ENCODE measurements around the gene VRTN. TPM values are rescaled to one million over a fixed set of nuclear protein-coding genes. Genes with fewer than 3 reads are reported as not detected.
"Not testable (repeated sequence)": the region's sequence is repeated elsewhere in the genome, so short reads cannot be mapped to it uniquely, and the experiment has no call there.

The VRTN gene
- total RNA-seq, 8 experiments from 2014 or later, result 0.05 to 0.43 (median 0.24) TPM; not detected in 2

DNA sequence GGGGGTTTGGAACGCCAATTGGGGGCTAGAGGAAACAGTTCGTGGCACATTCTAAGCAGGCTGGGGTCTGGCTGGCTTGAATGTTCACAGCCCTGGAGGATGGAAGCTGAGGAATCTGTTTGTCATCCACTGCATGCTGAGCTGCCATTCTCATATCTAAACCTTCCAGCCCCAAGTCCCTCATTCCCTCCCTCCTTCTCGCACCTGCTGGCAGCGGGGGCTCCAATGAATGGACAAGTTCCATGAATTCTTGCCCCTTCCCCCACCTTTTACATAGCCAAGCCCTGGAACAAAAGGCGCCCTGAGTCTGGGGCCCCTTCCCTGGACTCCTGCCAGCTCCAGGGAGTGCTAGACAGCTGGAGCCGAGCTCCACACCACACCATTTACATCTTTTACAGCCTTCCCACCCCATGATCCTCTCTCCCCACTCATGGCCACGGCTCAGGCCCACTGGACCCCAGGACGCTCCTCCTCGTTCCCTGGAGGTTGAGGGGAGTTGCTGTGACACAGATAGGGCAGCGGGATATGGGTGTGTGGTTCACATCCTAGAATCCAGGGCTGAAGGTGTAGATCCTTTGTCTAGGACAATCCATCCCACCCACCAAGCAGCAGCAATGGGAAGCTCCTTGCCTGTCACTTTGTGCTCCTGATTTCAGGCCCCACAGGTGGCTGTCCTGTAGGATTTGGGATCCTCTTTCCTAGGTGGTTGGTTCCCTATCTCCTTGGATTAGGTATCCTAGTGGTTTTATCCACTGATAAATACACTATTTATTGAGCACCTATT, 21.7 kb upstream of the VRTN start:
- 0 to 67% (median 20%) methylated on average over 1 to 3 of the region's 10 CpGs; no CpG with 5 or more reads in 3 of the 10 experiments for WGBS, 10 experiments
- no peak overlapping the region for H3K4me3 ChIP-seq
- H3K4me1 ChIP-seq (replicated peaks in 1 of 2), result peaks cover 11 to 14% of the 10 kb centered on the region in 2 donors
- in situ Hi-C loops (cut with MboI; ENCODE audit: low pct_unique_long_range_greater_than_20kb in 2 of 9, low sequenced_read_pairs in 9 of 9, unreplicated experiment in 9 of 9), result no loop called here
- H3K27ac ChIP-seq, result peak overlapping the region; percentile 81 to 84
- peak; percentile 69 to 97 (median 94) for ATAC-seq (replicated peaks in 6 of 8)

DNA sequence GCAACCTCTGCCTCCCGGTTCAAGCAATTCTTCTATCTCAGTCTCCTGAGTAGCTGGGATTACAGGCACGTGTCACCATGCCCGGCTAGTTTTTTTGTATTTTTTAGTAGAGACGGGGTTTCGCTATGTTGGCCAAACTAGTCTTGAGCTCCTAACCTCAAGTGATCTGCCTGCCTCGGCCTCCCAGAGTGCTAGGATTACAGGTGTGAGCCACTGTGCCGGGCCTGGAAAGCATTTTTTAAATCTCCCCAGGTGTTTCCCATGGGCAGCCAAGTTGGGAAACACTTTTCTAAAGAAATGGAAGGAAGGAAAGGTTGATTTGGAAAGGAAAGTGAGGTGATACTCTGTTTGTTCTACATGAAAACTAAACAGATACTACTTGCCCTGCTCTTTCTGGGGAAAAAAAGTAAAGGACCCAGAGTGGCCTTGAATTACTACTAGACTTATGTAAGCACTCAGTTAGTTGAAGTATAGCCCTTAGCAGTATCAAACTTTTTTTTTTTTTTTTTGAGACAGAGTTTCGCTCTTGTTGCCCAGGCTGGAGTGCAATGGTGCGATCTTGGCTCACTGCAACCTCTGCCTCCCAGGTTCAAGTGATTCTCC, 18.2 kb upstream of the VRTN start:
- ATAC-seq (replicated peaks in 6 of 8); H3K4me3 ChIP-seq; H3K27ac ChIP-seq; in situ Hi-C loops (cut with MboI; ENCODE audit: low pct_unique_long_range_greater_than_20kb in 2 of 9, low sequenced_read_pairs in 9 of 9, unreplicated experiment in 9 of 9): not testable (repeated sequence)
- 38 to 100% (median 85%) methylated on average over 1 to 6 of the region's 9 CpGs; no CpG with 5 or more reads in 2 of the 10 experiments for WGBS, 10 experiments
- H3K4me1 ChIP-seq (replicated peaks in 1 of 2), result peaks cover 11 to 14% of the 10 kb centered on the region in 2 donors

DNA sequence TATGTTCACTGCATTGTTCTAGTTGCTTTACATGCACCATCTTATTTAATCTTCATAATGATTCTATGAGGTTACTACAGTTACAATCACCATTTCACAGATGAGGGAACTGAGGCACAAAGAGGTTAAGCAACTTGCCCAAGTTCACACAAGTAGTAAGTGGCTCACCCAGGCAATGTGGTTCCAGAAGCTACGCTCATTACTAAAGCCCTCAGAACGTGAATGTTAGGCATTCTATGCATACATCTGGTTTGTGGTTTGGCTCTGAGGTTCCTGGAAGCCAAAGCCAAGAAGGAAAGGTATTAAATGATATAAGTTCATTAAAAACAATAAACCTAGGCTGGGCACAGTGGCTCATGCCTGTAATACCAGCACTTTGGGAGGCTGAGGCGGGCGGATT, 14.4 kb upstream of the VRTN start:
- in situ Hi-C loops (cut with MboI; ENCODE audit: low pct_unique_long_range_greater_than_20kb in 2 of 9, low sequenced_read_pairs in 9 of 9, unreplicated experiment in 9 of 9), result no loop called here
- 89 to 100% (median 93%) methylated on average over 1 to 4 of the region's 4 CpGs; no CpG with 5 or more reads in 5 of the 10 experiments for WGBS, 10 experiments
- Histone ChIP-seq H3K4me1 (replicated peaks in 1 of 2) (no peaks in the 10 kb centered on the region), H3K4me3 (no peak overlapping the region), H3K27ac (no peak overlapping the region)
- ATAC-seq (replicated peaks in 6 of 8), result peak in 3 of 8 experiments; percentile 46 to 62 (median 54)

DNA sequence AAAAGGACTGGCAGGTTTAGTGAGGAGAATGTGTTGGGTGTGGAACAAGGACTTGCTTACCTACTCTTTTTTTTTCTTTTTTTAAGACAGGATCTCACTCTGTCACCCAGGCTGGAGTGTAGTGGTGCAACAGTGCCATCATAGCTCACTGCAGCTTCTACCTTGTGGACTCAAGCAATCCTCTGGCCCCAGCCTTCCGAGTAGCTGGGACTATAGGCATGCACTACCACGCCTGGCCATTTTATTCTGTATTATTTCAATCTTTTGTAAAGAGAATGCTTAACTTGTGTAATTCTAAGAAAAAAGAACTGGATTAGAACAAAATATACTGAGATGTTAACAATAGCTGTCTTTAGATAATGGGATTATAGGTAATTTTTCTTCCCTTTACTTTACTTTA, 1.9 kb upstream of the VRTN start:
- 0 to 93% (median 67%) methylated on average over 1 to 2 of the region's 2 CpGs; no CpG with 5 or more reads in 5 of the 10 experiments for WGBS, 10 experiments
- H3K4me1 ChIP-seq (replicated peaks in 1 of 2), result peaks cover 0 to 9% of the 10 kb centered on the region in 2 donors
- in situ Hi-C loops (cut with MboI; ENCODE audit: low pct_unique_long_range_greater_than_20kb in 2 of 9, low sequenced_read_pairs in 9 of 9, unreplicated experiment in 9 of 9), result no loop called here
- H3K4me3 ChIP-seq, result no peak overlapping the region
- no peak overlapping the region for H3K27ac ChIP-seq
- ATAC-seq (replicated peaks in 6 of 8), result no peak

DNA sequence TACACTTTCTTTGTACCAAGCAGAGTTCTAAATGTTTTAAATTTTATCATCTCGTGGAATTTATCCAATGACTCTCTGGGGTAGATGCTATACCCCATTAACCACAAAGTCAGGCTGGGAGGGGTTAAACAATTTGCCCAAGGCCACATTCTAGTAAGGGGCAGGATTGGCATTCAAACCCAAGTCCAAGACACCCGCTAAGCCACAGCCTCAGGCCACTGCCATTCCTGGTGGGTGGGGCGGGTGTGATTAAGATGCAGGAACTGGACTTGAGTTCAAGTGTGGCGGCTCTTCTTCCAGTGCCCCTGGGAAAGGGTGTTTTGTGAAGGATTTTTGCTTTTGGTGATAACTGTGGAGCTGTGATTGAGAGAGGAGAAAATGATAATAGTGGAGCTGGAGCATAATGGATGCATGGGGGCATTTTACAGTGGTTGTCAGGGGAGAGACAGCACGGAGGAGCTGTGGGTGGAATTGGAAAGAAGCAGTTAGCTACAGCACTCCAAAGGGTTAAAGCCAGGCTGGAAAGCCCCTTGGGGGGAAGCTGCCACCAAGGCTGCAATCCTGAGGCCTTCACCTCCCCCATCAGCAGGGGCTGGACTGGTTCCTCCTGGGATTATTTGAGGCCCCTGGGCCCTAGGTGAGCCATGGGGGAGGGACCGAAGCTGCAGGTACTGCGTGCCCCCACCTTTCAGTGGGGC, 1.0 kb upstream of the VRTN start:
- peak in 2 of 8 experiments; percentile 51 to 58 for ATAC-seq (replicated peaks in 6 of 8)
- in situ Hi-C loops (cut with MboI; ENCODE audit: low pct_unique_long_range_greater_than_20kb in 2 of 9, low sequenced_read_pairs in 9 of 9, unreplicated experiment in 9 of 9), result no loop called here
- Histone ChIP-seq H3K27ac (no peak overlapping the region), H3K4me1 (replicated peaks in 1 of 2) (peaks cover 0 to 9% of the 10 kb centered on the region in 2 donors), H3K4me3 (no peak overlapping the region)
- WGBS, 10 experiments, result 17 to 94% (median 48%) methylated on average over 1 to 5 of the region's 7 CpGs

DNA sequence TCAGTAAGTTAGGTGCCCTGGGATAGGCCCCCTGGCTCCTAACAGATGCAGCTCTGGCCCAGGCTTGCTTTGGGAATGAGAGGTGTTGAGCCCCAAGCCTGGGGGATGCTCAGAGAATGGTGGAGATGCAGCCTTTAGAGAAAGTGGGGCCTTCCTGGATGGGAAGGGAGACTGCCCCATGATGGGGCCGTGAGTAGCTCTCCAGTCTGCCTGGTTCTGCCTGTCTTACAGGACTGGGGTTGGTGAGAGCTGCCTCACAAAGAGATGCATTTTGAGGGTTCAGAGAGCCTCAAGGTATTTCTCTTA, 523 bp upstream of the VRTN start:
- no peak overlapping the region for H3K27ac ChIP-seq
- 20% methylated on average over 1 of the region's 1 CpG; no CpG with 5 or more reads in 9 of the 10 experiments for WGBS, 10 experiments

DNA sequence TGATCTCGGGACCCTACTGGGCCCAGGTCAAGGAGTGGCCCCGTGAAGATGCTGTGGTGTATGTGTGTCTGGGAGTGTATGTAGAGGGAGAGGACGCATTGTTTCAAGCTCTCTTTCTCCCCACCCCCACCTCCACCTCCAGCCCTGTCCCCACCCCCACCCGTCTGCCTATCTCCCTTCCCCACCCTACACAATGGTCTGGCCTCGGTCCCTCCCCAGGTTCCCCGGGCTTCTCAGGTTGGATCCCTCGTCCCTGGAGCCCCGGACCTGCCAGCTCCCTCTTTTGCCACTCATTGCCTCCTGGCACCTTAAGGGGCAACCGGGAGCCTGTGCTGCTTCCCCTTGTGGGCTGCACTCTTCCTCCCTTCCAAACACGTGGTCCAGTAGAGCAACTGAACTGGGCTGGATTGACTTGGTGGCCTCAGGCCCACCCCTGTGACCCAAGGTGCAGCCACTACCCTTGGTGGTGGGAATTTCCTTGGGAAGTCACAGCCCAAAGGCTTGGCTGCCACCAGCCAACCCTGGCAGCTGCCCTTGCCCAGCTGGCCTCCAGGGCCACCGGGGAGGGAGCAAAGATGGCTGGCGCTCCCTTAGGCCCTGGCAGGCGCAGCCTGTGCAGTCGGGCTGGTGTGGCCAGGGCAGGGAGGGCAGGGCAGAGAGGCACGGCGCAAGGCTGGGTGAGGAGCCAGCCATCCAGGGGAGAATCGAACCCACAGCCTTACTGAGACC, 628 bp downstream of the VRTN start:
- Histone ChIP-seq H3K4me1 (replicated peaks in 1 of 2) (peaks cover 0 to 9% of the 10 kb centered on the region in 2 donors), H3K4me3 (no peak overlapping the region), H3K27ac (no peak overlapping the region)
- in situ Hi-C loops (cut with MboI; ENCODE audit: low pct_unique_long_range_greater_than_20kb in 2 of 9, low sequenced_read_pairs in 9 of 9, unreplicated experiment in 9 of 9), result no loop called here
- 23 to 48% methylated on average over 2 to 4 of the region's 17 CpGs; no CpG with 5 or more reads in 8 of the 10 experiments for WGBS, 10 experiments
- no peak for ATAC-seq (replicated peaks in 6 of 8)

More for the DNA sequence above, 523 bp upstream of the VRTN start:
- in situ Hi-C loops (cut with MboI; ENCODE audit: low pct_unique_long_range_greater_than_20kb in 2 of 9, low sequenced_read_pairs in 9 of 9, unreplicated experiment in 9 of 9), result no loop called here
- Histone ChIP-seq H3K4me1 (replicated peaks in 1 of 2) (peaks cover 0 to 9% of the 10 kb centered on the region in 2 donors), H3K4me3 (no peak overlapping the region)
- no peak for ATAC-seq (replicated peaks in 6 of 8)

DNA sequence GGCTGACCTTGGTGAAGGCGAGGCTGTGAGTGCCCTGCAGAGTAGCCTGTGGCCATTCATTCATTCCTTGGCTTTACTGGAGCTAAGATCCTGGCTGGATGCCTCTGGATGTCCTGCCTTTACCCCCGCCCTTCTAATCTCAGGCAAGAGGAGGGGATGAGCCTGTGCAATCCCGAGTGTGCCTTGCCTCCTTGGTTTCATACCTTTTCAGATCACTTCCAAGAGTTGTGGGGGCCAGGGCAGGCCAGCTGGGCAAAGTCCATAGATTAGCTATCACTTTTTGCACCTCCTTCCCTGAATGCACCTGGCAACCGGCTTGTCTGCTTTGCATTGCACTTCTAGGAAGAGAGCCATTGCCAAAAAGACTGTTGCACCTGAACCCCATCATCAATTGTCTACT, 1.5 kb downstream of the VRTN start:
- no peak overlapping the region for H3K4me3 ChIP-seq
- no peak overlapping the region for H3K27ac ChIP-seq
- ATAC-seq (replicated peaks in 6 of 8), result no peak
- H3K4me1 ChIP-seq (replicated peaks in 1 of 2), result peaks cover 0 to 9% of the 10 kb centered on the region in 2 donors
- in situ Hi-C loops (cut with MboI; ENCODE audit: low pct_unique_long_range_greater_than_20kb in 2 of 9, low sequenced_read_pairs in 9 of 9, unreplicated experiment in 9 of 9), result loop anchor here in 8 of 9 experiments (25.0 kb wide), 2 partner anchors 113 to 138 kb away; partner anchors contain the start of genes ISCA2 (in 7 of the 8) and NPC2 (in 7 of the 8)
- 17 to 40% (median 27%) methylated on average over 1 to 4 of the region's 4 CpGs; no CpG with 5 or more reads in 6 of the 10 experiments for WGBS, 10 experiments

DNA sequence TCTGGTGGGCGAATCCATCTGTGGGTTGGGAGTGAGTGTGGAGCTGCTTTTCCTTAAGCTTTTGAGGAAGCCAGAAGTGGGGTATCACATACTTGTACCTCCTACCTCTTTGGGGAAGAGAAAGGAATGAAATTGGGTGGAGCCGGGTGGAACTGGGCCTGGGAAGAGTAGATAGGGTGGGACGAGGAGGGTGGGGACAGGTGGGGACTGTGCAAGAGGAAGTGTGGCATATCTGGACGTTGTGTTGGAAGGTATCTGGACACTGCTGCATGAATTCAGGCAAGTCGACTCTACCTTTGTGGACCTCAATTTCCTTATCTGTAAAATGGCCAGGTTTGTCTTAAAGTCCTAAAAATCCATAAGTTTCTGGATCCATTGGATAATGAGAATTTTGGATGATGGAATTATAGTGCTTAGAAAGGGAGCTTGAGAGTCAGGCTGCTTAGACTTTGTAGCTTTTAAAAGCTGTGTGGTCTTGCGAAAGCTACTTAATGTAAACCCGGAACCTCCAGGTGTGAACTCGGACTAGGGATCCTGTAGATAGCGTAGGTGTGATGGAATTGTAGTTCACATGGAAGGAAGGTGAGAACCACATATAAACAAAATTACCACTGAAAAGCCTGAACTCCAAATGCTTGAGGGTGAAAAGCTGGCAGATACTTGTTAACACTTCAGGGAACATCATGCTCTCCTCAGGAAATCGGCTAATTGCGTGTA, 2.1 kb downstream of the VRTN start:
- WGBS, 10 experiments, result 14 to 100% (median 48%) methylated on average over 1 to 10 of the region's 11 CpGs
- in situ Hi-C loops (cut with MboI; ENCODE audit: low pct_unique_long_range_greater_than_20kb in 2 of 9, low sequenced_read_pairs in 9 of 9, unreplicated experiment in 9 of 9), result loop anchor here in 8 of 9 experiments (25.0 kb wide), 2 partner anchors 112 to 137 kb away; partner anchors contain the start of genes ISCA2 (in 7 of the 8) and NPC2 (in 7 of the 8)
- H3K27ac ChIP-seq, result no peak overlapping the region
- H3K4me1 ChIP-seq (replicated peaks in 1 of 2), result peaks cover 0 to 9% of the 10 kb centered on the region in 2 donors
- no peak overlapping the region for H3K4me3 ChIP-seq
- no peak for ATAC-seq (replicated peaks in 6 of 8)

DNA sequence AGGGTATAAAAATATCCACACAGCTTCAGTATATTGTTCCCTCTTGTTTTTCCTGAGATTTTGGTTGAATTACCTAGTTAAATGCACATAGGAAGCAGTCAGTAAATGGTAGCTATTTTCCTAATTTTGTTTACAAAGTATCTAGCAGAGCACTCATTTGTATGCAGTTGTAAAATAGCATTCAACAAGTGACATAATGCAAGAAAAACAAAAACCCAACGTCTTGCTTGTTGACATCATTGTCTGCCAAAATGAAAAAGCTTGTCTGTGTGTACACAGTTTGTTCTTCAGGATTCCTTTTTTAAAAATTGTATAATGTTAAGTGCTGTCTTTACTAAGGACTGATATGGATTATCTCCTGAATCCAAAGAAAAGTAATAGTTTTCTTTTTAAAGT, 2.7 kb downstream of the VRTN start:
- Histone ChIP-seq H3K27ac (no peak overlapping the region), H3K4me1 (replicated peaks in 1 of 2) (peaks cover 0 to 9% of the 10 kb centered on the region in 2 donors), H3K4me3 (no peak overlapping the region)
- 0 to 20% (median 0%) methylated on average over 1 of the region's 1 CpG; no CpG with 5 or more reads in 1 of the 10 experiments for WGBS, 10 experiments
- in situ Hi-C loops (cut with MboI; ENCODE audit: low pct_unique_long_range_greater_than_20kb in 2 of 9, low sequenced_read_pairs in 9 of 9, unreplicated experiment in 9 of 9), result loop anchor here in 8 of 9 experiments (25.0 kb wide), 2 partner anchors 111 to 136 kb away; partner anchors contain the start of genes ISCA2 (in 7 of the 8) and NPC2 (in 7 of the 8)
- no peak for ATAC-seq (replicated peaks in 6 of 8)

DNA sequence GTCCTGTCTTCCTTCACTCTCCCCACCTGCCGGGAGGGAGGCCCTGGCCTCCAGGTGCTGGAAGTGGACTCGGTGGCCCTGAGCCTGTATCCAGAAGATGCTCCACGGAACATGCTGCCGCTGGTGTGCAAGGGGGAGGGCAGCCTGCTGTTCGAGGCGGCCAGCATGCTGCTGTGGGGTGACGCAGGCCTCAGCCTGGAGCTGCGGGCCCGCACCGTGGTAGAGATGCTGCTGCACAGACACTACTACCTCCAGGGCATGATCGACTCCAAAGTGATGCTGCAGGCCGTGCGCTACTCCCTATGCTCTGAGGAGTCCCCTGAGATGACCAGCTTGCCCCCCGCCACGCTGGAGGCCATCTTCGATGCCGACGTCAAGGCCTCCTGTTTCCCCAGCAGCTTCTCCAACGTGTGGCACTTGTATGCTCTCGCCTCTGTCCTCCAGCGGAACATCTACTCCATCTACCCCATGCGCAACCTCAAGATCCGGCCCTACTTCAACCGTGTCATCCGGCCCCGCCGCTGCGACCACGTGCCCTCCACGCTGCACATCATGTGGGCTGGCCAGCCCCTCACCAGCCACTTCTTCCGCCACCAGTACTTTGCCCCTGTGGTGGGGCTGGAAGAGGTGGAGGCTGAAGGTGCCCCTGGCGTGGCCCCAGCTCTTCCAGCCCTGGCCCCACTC, 8.8 kb downstream of the VRTN start:
- Histone ChIP-seq H3K4me1 (replicated peaks in 1 of 2) (no peaks in the 10 kb centered on the region), H3K4me3 (no peak overlapping the region), H3K27ac (no peak overlapping the region)
- no peak for ATAC-seq (replicated peaks in 6 of 8)
- 13 to 100% (median 85%) methylated on average over 1 to 20 of the region's 32 CpGs; no CpG with 5 or more reads in 2 of the 10 experiments for WGBS, 10 experiments
- in situ Hi-C loops (cut with MboI; ENCODE audit: low pct_unique_long_range_greater_than_20kb in 2 of 9, low sequenced_read_pairs in 9 of 9, unreplicated experiment in 9 of 9), result loop anchor here in 8 of 9 experiments (25.0 kb wide), 2 partner anchors 105 to 130 kb away; partner anchors contain the start of genes ISCA2 (in 7 of the 8) and NPC2 (in 7 of the 8)
